Measurements from ENCODE around the gene CCDC92B.
"Not testable (repeated sequence)": the region's sequence is repeated elsewhere in the genome, so short reads cannot be mapped to it uniquely, and the experiment has no call there.

The CCDC92B gene

GRCh38 chr17:2703606-2704005 lies 45.8 kb downstream of the CCDC92B start:
- DNase-seq (ENCODE audit: low spot score) = no peak

GRCh38 chr17:2703181-2703580 lies 46.3 kb downstream of the CCDC92B start:
- no peak for DNase-seq (ENCODE audit: low spot score)

GRCh38 chr17:2701996-2702741 lies 47.3 kb downstream of the CCDC92B start:
- DNase-seq (ENCODE audit: low spot score) = peak; percentile 37

GRCh38 chr17:2701161-2701995 lies 48.1 kb downstream of the CCDC92B start:
- DNase-seq (ENCODE audit: low spot score) = no peak

GRCh38 chr17:2700491-2701141 lies 48.8 kb downstream of the CCDC92B start:
- DNase-seq (ENCODE audit: low spot score) = no peak

GRCh38 chr17:2700030-2700490 lies 49.4 kb downstream of the CCDC92B start:
- DNase-seq (ENCODE audit: low spot score) = no peak

- DNase-seq (ENCODE audit: low spot score) = not testable (repeated sequence)
These were observed 50.1 kb downstream of the CCDC92B start for GRCh38 chr17:2699216-2699805.

GRCh38 chr17:2697611-2698162 lies 51.8 kb downstream of the CCDC92B start:
- DNase-seq (ENCODE audit: low spot score) = no peak

- no peak for DNase-seq (ENCODE audit: low spot score)
These were observed 53.3 kb downstream of the CCDC92B start for GRCh38 chr17:2695961-2696760.

- DNase-seq (ENCODE audit: low spot score) = no peak
These were observed 54.0 kb downstream of the CCDC92B start for GRCh38 chr17:2695243-2695960.

- DNase-seq (ENCODE audit: low spot score) = no peak
These were observed 54.8 kb downstream of the CCDC92B start for GRCh38 chr17:2694381-2695242.

- no peak for DNase-seq (ENCODE audit: low spot score)
These were observed 55.7 kb downstream of the CCDC92B start for GRCh38 chr17:2693561-2694380.

- DNase-seq (ENCODE audit: low spot score) = no peak
These were observed 56.7 kb downstream of the CCDC92B start for GRCh38 chr17:2692781-2693135.

GRCh38 chr17:2691965-2692780 lies 57.3 kb downstream of the CCDC92B start:
- DNase-seq (ENCODE audit: low spot score) = no peak

- no peak for DNase-seq (ENCODE audit: low spot score)
These were observed 58.2 kb downstream of the CCDC92B start for GRCh38 chr17:2691069-2691871.

- DNase-seq (ENCODE audit: low spot score) = no peak
These were observed 59.0 kb downstream of the CCDC92B start for GRCh38 chr17:2690165-2691068.
